Gastrocnemius medialis (tissue), 4 donors: ENCODE data around the gene DYNC2I2.

Source experiments
- CTCF ChIP-seq, 5 experiments: fragments of 450-650 bp in 3 of 5; fragments of 200-600 bp in 2 of 5; sonication (generic) in 2 of 5; IDR thresholded peaks in 4 of 5; conservative IDR thresholded peaks in 1 of 5; 1 replicate in 4 of 5; 2 replicates in 1 of 5; pipeline ENCODE4 v1.5.1; 2016 to 2019; ENCODE audit warnings: antibody characterized with exemption in 5 of 5, mild to moderate bottlenecking in 3 of 5, moderate library complexity in 3 of 5
- POLR2A ChIP-seq, 2 donors: fragments of 450-650 bp; IDR thresholded peaks; one replicate each; pipeline ENCODE4 v1.6.1; 2017; ENCODE audit warnings: antibody characterized with exemption in 2 of 2, mild to moderate bottlenecking in 2 of 2, moderate library complexity in 2 of 2

GRCh38 chr9:128627127-128627715, 29.4 kb downstream of the DYNC2I2 start:
- TF ChIP-seq CTCF (IDR thresholded peaks at IDR 0.05 in 4 of 5, conservative IDR thresholded peaks at IDR 0.05 in 1 of 5) = no peak
- no peak for TF ChIP-seq POLR2A (IDR thresholded peaks at IDR 0.05)
